ENCODE data around the gene MKNK1.

- TF ChIP-seq CTCF (IDR thresholded peaks at IDR 0.05) (no peak), POLR2A (IDR thresholded peaks at IDR 0.05) (no peak)
Measured at GRCh38 chr1:46619656-46620258, 15.7 kb upstream of the MKNK1 start.

All from uterus (tissue), 2 donors.